VCaP (cell line): Measurements from ENCODE around the gene OMP.
A peak's percentile ranks its signal among the peaks of the same experiment; 100 is the strongest.

Experiments
- H3K27ac ChIP-seq: fragments of 450-650 bp; 2 replicates; pipeline ENCODE4 v1.5.1; 2017
- TF ChIP-seq, protein P1 (sequence below): fragments of 450-650 bp; conservative IDR thresholded peaks from 2 replicates; pipeline ENCODE4 v1.5.1; 2017; ENCODE audit warnings: mild to moderate bottlenecking, moderate library complexity

The OMP gene

GRCh38 chr11:77115181-77115611 is 12.6 kb downstream of the OMP start:
- TF ChIP-seq, protein P1, sequence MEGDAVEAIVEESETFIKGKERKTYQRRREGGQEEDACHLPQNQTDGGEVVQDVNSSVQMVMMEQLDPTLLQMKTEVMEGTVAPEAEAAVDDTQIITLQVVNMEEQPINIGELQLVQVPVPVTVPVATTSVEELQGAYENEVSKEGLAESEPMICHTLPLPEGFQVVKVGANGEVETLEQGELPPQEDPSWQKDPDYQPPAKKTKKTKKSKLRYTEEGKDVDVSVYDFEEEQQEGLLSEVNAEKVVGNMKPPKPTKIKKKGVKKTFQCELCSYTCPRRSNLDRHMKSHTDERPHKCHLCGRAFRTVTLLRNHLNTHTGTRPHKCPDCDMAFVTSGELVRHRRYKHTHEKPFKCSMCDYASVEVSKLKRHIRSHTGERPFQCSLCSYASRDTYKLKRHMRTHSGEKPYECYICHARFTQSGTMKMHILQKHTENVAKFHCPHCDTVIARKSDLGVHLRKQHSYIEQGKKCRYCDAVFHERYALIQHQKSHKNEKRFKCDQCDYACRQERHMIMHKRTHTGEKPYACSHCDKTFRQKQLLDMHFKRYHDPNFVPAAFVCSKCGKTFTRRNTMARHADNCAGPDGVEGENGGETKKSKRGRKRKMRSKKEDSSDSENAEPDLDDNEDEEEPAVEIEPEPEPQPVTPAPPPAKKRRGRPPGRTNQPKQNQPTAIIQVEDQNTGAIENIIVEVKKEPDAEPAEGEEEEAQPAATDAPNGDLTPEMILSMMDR: peak; percentile 5; the same call in 1 of the 2 replicates
- H3K27ac ChIP-seq: no peak overlapping the region

- H3K27ac ChIP-seq: no peak overlapping the region
These were observed 13.3 kb downstream of the OMP start for GRCh38 chr11:77115956-77116355.

GRCh38 chr11:77117492-77117891 is 14.9 kb downstream of the OMP start:
- TF ChIP-seq, protein P1: no peak
- H3K27ac ChIP-seq: no peak overlapping the region

More at GRCh38 chr11:77115956-77116355, 13.3 kb downstream of the OMP start:
- TF ChIP-seq, protein P1: no peak

GRCh38 chr11:77118086-77118485 is 15.4 kb downstream of the OMP start:
- TF ChIP-seq, protein P1: no peak
- H3K27ac ChIP-seq: no peak overlapping the region

DNA sequence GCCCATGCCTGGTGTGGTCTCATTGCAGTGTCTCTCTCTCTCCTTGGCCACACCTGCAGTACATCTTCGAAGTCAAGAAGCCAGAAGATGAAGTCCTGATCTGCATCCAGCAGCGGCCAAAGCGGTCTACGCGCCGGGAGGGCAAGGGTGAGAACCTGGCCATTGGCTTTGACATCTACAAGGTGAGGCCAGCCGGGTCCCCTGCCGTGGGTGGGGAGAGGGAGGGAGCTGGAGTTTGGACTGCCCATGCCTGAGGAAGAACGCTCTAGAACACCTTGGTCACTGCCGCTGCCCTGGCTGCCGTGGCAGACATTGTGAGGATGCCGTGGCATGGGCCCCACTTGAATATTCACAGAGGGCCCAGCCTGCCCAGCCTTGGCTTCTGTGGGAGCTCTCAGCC is 16.3 kb downstream of the OMP start:
- no peak overlapping the region for H3K27ac ChIP-seq
- TF ChIP-seq, protein P1: no peak

DNA sequence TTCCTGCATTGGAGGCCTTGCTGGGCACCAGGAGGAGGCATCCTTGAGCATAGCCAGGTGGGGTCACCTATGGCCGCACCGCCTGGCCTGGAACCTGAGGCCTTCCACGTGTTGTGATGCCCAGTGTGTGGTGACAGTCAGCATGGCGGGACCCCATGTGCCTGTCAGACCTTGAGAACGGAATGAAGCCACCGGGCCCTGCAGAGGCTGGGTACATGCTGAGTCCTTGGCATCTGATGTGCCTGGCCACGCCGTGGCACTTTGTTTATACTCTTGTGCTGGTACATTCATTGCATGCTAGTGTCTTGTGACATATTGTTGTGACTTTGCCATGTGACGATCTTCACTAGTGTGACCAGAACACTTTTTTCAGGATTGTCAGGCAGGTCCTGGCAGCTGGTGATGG is 16.9 kb downstream of the OMP start:
- TF ChIP-seq, protein P1: no peak
- H3K27ac ChIP-seq: no peak overlapping the region

DNA sequence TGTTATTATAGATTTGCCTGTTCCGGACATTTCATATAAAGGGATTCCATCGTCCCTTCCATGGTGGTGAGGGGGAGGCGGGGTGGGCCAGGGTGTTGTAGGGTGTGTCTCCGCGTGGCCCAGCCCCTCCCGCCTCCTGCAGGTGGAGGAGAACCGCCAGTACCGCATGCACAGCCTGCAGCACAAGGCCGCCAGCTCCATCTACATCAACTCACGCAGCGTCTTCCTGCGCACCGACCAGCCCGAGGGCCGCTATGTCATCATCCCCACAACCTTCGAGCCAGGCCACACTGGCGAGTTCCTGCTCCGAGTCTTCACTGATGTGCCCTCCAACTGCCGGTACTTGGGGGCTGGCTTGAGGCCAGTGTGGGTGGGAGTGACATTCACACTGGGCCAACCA is 17.9 kb downstream of the OMP start:
- no peak overlapping the region for H3K27ac ChIP-seq
- TF ChIP-seq, protein P1: no peak
